ENCODE results near the gene CNNM1. TPM values are rescaled to one million over a fixed set of nuclear protein-coding genes. Genes with fewer than 3 reads are reported as not detected.

Gene CNNM1
- total and polyA plus RNA-seq, 2 donors (not counting 1 experiment from before 2014, with no cell fraction given): not detected

- intact Hi-C loops (cut with micrococcal nuclease): no loop called here
- Mint-ChIP-seq H3K27ac (no peak overlapping the region), H3K9me3 (ENCODE audit: insufficient read depth) (no peaks in the 10 kb centered on the region), H3K4me3 (no peak overlapping the region), H3K27me3 (no peaks in the 10 kb centered on the region), H3K4me1 (peaks cover 1% of the 10 kb centered on the region)
- Histone ChIP-seq H4K20me1 (ENCODE audit: control insufficient read depth, insufficient read depth, low read length, poor library complexity, severe bottlenecking) (no peaks in the 10 kb centered on the region), H3K27ac (ENCODE audit: low read length in 2 of 2) (no peak overlapping the region), H3K9ac (ENCODE audit: low read length) (no peak overlapping the region), H3K9me3 (ENCODE audit: control extremely low read depth in 1 of 3, control insufficient read depth in 2 of 3, insufficient read depth in 1 of 3, low read length in 2 of 3) (no peaks in the 10 kb centered on the region), H2AFZ (ENCODE audit: insufficient read depth, low read depth, low read length, poor library complexity, severe bottlenecking) (no peak overlapping the region), H3K4me1 (ENCODE audit: control insufficient read depth in 2 of 2, insufficient read depth in 2 of 2, low read length in 2 of 2) (peaks cover 2 to 4% of the 10 kb centered on the region in 2 donors), H3K4me2 (replicated peaks; ENCODE audit: low read depth, low read length, poor library complexity, severe bottlenecking) (no peak overlapping the region), H3K79me2 (ENCODE audit: control insufficient read depth, insufficient read depth, low read length) (no peaks in the 10 kb centered on the region), H3K27me3 (replicated peaks in 1 of 4; ENCODE audit: control extremely low read depth in 1 of 4, control insufficient read depth in 3 of 4, insufficient read depth in 4 of 4, low read length in 3 of 4) (peaks cover 0 to 2% (median 0%) of the 10 kb centered on the region in 4 experiments), H3K36me3 (replicated peaks in 1 of 2; ENCODE audit: control extremely low read depth in 1 of 2, control insufficient read depth in 1 of 2, extremely low read depth in 1 of 2, insufficient read depth in 2 of 2, low read length in 1 of 2) (peaks cover 0 to 14% of the 10 kb centered on the region in 2 experiments), H3K4me3 (ENCODE audit: control extremely low read depth in 1 of 5, extremely low read depth in 1 of 5, insufficient read depth in 1 of 5, low read depth in 2 of 5, low read length in 4 of 5) (no peak overlapping the region)
- DNase-seq (no peak), ATAC-seq (ENCODE audit: low read depth) (no peak)
- ChIA-PET POLR2A (no interaction called here), CTCF (interaction anchor here (0.9 kb wide), 1 partner anchor 315 kb away, joined by 3 read pairs; no protein-coding TSS in a partner anchor)
- 100% methylated on average over 1 of the region's 2 CpGs for WGBS (ENCODE audit: insufficient coverage)
- no peak for TF ChIP-seq CTCF (IDR thresholded peaks at IDR 0.05)
- TF ChIP-seq EZH2 (IDR thresholded peaks at IDR 0.05; ENCODE audit: borderline replicate concordance, insufficient read depth, low read depth, low read length, poor library complexity, severe bottlenecking): no peak
Measured at GRCh38 chr10:99395750-99396445, 66.7 kb downstream of the CNNM1 start.

- H3K4me3 Mint-ChIP-seq: no peak overlapping the region
- Histone ChIP-seq H4K20me1 (ENCODE audit: control insufficient read depth, insufficient read depth, low read length, poor library complexity, severe bottlenecking) (no peaks in the 10 kb centered on the region), H3K9me3 (ENCODE audit: control extremely low read depth in 1 of 3, control insufficient read depth in 2 of 3, insufficient read depth in 1 of 3, low read length in 2 of 3) (no peaks in the 10 kb centered on the region), H3K27me3 (replicated peaks in 1 of 4; ENCODE audit: control extremely low read depth in 1 of 4, control insufficient read depth in 3 of 4, insufficient read depth in 4 of 4, low read length in 3 of 4) (peaks cover 0 to under 1% (median 0%) of the 10 kb centered on the region in 4 experiments), H3K4me3 (ENCODE audit: control extremely low read depth in 1 of 5, extremely low read depth in 1 of 5, insufficient read depth in 1 of 5, low read depth in 2 of 5, low read length in 4 of 5) (no peak overlapping the region), H3K79me2 (ENCODE audit: control insufficient read depth, insufficient read depth, low read length) (no peaks in the 10 kb centered on the region), H3K36me3 (replicated peaks in 1 of 2; ENCODE audit: control extremely low read depth in 1 of 2, control insufficient read depth in 1 of 2, extremely low read depth in 1 of 2, insufficient read depth in 2 of 2, low read length in 1 of 2) (peaks cover 0 to 15% of the 10 kb centered on the region in 2 experiments), H3K4me2 (replicated peaks; ENCODE audit: low read depth, low read length, poor library complexity, severe bottlenecking) (no peak overlapping the region), H3K4me1 (ENCODE audit: control insufficient read depth in 2 of 2, insufficient read depth in 2 of 2, low read length in 2 of 2) (peaks cover 2 to 4% of the 10 kb centered on the region in 2 donors), H3K9ac (ENCODE audit: low read length) (no peak overlapping the region), H3K27ac (ENCODE audit: low read length in 2 of 2) (no peak overlapping the region), H2AFZ (ENCODE audit: insufficient read depth, low read depth, low read length, poor library complexity, severe bottlenecking) (no peak overlapping the region)
- no peak for TF ChIP-seq EZH2 (IDR thresholded peaks at IDR 0.05; ENCODE audit: borderline replicate concordance, insufficient read depth, low read depth, low read length, poor library complexity, severe bottlenecking)
- TF ChIP-seq CTCF (IDR thresholded peaks at IDR 0.05): no peak
- H3K4me1 Mint-ChIP-seq: peaks cover 1% of the 10 kb centered on the region
- ATAC-seq (ENCODE audit: low read depth) (no peak), DNase-seq (no peak)
- intact Hi-C loops (cut with micrococcal nuclease): no loop called here
- no peaks in the 10 kb centered on the region for H3K9me3 Mint-ChIP-seq (ENCODE audit: insufficient read depth)
- WGBS (ENCODE audit: insufficient coverage): no CpG with 5 or more reads among the region's 3 CpGs
- POLR2A ChIA-PET: no interaction called here
- H3K27ac Mint-ChIP-seq: no peak overlapping the region
- H3K27me3 Mint-ChIP-seq: no peaks in the 10 kb centered on the region
- CTCF ChIA-PET: interaction anchor here (0.9 kb wide), 1 partner anchor 314 kb away, joined by 3 read pairs; no protein-coding TSS in a partner anchor
Measured at GRCh38 chr10:99396471-99396870, 67.3 kb downstream of the CNNM1 start.

Data from B cell (primary cell).